IPS-18a (cell line): ENCODE data around the gene KLHL9.
"Not testable (repeated sequence)": the region's sequence is repeated elsewhere in the genome, so short reads cannot be mapped to it uniquely, and the experiment has no call there.

ENCODE experiments used
- H3K27ac ChIP-seq: one replicate; pipeline ENCODE4 v1.5.1; 2013; ENCODE audit warnings: low read length
- H3K27me3 ChIP-seq: one replicate; pipeline ENCODE4 v1.6.1; 2013; ENCODE audit warnings: mild to moderate bottlenecking, low read length; ENCODE audit not compliant: control insufficient read depth, insufficient read depth
- H3K36me3 ChIP-seq: one replicate; pipeline ENCODE4 v1.6.1; 2013; ENCODE audit warnings: low read depth, low read length; ENCODE audit not compliant: control insufficient read depth
- H3K4me1 ChIP-seq: one replicate; pipeline ENCODE4 v1.6.1; 2013; ENCODE audit warnings: low read depth, low read length; ENCODE audit not compliant: control insufficient read depth
- H3K4me3 ChIP-seq: one replicate; pipeline ENCODE4 v1.5.1; 2013; ENCODE audit warnings: low read length
- H3K9ac ChIP-seq: one replicate; pipeline ENCODE4 v1.6.1; 2013; ENCODE audit warnings: mild to moderate bottlenecking, low read length, moderate library complexity
- H3K9me3 ChIP-seq: one replicate; pipeline ENCODE4 v1.6.1; 2013; ENCODE audit warnings: low read depth, low read length; ENCODE audit not compliant: control insufficient read depth

Gene KLHL9

GRCh38 chr9:21334701-21335632 lies at the start of gene KLHL9:
KLHL9 (minus strand) TSS chr9:21335404; CDS start chr9:21334859, 545 bp downstream.
- Histone ChIP-seq H3K4me3 (peak within 1 kb of the TSS; percentile 99), H3K27ac (peak within 1 kb of the TSS; percentile 78), H3K27me3 (no peaks in the 10 kb centered on the region), H3K9ac (peak within 1 kb of the TSS; percentile 98), H3K4me1 (peaks cover 16% of the 10 kb centered on the region), H3K36me3 (peaks cover 5% of the 10 kb centered on the region), H3K9me3 (no peaks in the 10 kb centered on the region)

GRCh38 chr9:21383627-21384026 lies 48.4 kb upstream of the KLHL9 start:
- Histone ChIP-seq H3K27ac (no peak overlapping the region), H3K36me3 (no peaks in the 10 kb centered on the region), H3K4me1 (peaks cover 11% of the 10 kb centered on the region), H3K4me3 (no peak overlapping the region), H3K9me3 (no peaks in the 10 kb centered on the region), H3K27me3 (no peaks in the 10 kb centered on the region), H3K9ac (no peak overlapping the region)

DNA sequence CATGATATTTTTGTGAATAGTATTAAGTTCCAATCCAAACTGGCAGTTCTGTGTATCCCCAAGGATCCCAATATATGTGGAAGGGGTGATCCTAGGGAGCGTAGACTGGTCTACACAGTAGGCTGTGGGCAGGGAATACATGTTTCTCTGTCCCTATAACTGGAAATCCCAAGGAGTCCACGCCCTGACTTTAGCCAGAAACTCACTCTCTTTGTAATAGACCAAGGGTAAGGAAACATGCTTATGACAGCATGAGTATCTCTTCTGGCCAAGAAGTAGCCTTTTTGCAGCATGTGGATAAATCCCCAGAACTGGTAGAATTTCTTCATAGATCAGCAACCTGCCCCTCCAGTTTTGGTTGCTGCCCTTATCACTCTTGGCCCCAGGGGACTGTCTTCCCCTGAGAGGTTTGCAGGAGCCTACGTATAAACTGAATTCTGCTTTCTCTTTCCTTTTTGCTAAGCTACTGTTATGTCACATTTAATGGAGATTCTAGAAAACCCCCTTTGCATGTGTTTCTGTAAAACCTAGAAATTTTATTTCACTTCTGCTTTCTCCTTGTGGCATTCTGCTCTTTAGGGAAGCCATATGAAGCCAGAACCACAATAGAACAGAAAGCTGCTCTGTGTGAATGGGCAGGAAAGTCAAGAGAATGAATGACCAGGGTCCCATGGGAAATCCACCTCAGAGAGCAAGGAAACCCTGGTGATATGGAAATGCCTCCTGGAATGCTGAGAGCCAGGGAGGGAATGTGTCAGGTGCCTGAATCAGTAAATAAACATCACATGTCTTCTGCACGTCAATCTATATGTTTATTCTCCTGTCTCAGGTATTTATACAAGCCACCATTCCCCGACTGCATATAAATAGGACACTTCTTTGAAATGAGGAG lies 46.5 kb upstream of the KLHL9 start:
- Histone ChIP-seq H3K9ac (no peak overlapping the region), H3K9me3 (no peaks in the 10 kb centered on the region), H3K27ac (no peak overlapping the region), H3K4me3 (no peak overlapping the region), H3K27me3 (no peaks in the 10 kb centered on the region), H3K4me1 (peaks cover 11% of the 10 kb centered on the region), H3K36me3 (no peaks in the 10 kb centered on the region)

DNA sequence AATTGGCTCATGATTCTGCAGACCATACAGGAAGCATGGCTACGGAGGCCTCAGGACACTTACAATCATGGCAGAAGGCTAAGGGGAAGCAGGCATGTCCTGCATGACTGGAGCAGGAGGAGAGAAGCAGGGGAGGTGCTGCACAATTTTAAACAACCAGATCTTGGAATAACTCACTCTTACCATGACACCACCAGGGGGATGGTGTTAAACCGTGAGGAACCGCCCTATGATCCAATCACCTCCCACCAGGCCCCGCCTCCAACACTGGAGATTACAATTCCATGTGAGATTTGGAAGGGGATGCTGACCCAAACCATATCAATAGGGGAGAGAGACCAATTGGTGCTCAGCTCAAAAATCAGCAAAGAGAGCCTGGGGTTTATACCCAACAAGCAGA lies 36.3 kb upstream of the KLHL9 start:
- H3K27me3 ChIP-seq, H3K36me3 ChIP-seq, H3K4me1 ChIP-seq, H3K4me3 ChIP-seq, H3K9me3 ChIP-seq, H3K27ac ChIP-seq, H3K9ac ChIP-seq: not testable (repeated sequence)

DNA sequence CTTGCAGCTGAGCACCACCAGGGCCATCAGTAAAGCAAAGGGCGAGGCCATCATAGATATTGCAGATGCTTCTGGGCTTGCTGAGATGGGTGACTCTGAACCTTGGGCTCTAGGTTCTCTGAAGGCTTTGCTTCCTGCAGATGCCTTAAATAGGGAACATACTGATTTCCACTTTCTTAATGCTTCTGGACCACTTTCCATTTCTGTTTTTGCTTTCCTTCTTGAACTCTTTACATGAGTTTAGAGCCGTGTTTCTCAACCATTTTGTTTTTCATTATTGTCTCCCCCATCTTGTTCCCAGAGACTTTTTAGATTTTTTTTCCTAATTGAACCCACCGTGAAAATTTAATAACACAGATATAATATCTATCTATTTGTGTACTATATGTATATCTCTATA lies 32.8 kb upstream of the KLHL9 start, which contains the start of gene IFNA13:
Gene IFNA13 (minus strand): TSS at position 101 of the 400 bp plus-strand sequence. CDS start 47 bp downstream, at position 54.
- Histone ChIP-seq H3K27me3 (no peaks in the 10 kb centered on the region), H3K9me3 (no peaks in the 10 kb centered on the region), H3K4me1 (no peaks in the 10 kb centered on the region)

GRCh38 chr9:21367169-21367568 lies 32.0 kb upstream of the KLHL9 start:
- not testable (repeated sequence) for H3K36me3 ChIP-seq, H3K4me3 ChIP-seq, H3K9me3 ChIP-seq, H3K27me3 ChIP-seq, H3K9ac ChIP-seq, H3K4me1 ChIP-seq, H3K27ac ChIP-seq

More for the DNA sequence above, 32.8 kb upstream of the KLHL9 start, which contains the start of gene IFNA13:
- Histone ChIP-seq H3K4me3 (no peak within 1 kb of the TSS), H3K9ac (no peak within 1 kb of the TSS), H3K27ac (no peak within 1 kb of the TSS), H3K36me3 (no peaks in the 10 kb centered on the region)

DNA sequence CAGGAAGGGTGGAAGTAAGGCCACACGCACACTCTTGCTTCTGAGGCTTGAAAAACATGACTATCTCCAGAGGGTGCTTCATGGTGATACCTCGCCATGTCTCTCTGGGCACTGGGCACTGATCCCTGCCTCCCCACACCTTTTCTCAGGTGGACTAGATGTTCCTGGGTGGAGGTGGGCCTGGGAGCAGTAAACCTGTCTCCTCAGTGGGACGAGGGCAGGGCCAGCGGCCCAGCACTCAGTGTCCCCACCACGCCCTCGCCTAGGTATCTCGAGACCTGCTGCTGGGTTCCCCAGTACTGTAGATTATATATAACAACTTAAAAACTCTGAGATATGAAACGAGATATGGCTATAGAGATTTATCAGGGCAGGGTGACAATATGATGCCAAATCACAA lies 27.1 kb upstream of the KLHL9 start:
- Histone ChIP-seq H3K4me3 (no peak overlapping the region), H3K27ac (no peak overlapping the region), H3K27me3 (no peaks in the 10 kb centered on the region), H3K36me3 (no peaks in the 10 kb centered on the region), H3K9ac (no peak overlapping the region), H3K9me3 (no peaks in the 10 kb centered on the region), H3K4me1 (no peaks in the 10 kb centered on the region)

- no peak overlapping the region for H3K9ac ChIP-seq
- no peak overlapping the region for H3K27ac ChIP-seq
- H3K4me3 ChIP-seq: no peak overlapping the region
- no peaks in the 10 kb centered on the region for H3K4me1 ChIP-seq
- no peaks in the 10 kb centered on the region for H3K27me3 ChIP-seq
- no peaks in the 10 kb centered on the region for H3K36me3 ChIP-seq
- H3K9me3 ChIP-seq: no peaks in the 10 kb centered on the region
Measured at GRCh38 chr9:21357479-21358460, 22.6 kb upstream of the KLHL9 start.

DNA sequence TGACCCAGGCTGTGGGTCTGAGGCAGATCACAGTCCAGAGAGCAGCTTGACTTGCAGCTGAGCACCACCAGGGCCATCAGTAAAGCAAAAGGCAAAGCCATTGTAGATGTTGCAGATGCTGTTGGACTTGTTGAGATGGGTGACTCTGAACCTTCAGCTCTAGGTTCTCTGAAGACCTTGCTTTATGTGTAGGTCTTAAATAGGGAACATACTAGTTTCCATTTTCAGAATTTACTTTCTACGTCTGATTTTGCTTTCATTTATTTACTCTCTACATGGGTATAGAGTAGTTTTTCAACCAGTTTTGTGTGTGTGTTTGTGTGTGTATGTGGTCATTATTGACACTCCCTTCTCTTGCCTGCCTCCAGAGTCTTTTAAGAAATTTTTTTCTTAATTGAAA lies 15.6 kb upstream of the KLHL9 start, which contains the start of gene IFNA6:
Gene IFNA6 (minus strand): TSS at position 101 of the 400 bp plus-strand sequence. CDS start 0 bp downstream, at position 101.
- Histone ChIP-seq H3K4me1 (no peaks in the 10 kb centered on the region), H3K27ac (no peak within 1 kb of the TSS), H3K4me3 (no peak within 1 kb of the TSS), H3K9me3 (no peaks in the 10 kb centered on the region), H3K9ac (no peak within 1 kb of the TSS), H3K36me3 (no peaks in the 10 kb centered on the region), H3K27me3 (no peaks in the 10 kb centered on the region)

DNA sequence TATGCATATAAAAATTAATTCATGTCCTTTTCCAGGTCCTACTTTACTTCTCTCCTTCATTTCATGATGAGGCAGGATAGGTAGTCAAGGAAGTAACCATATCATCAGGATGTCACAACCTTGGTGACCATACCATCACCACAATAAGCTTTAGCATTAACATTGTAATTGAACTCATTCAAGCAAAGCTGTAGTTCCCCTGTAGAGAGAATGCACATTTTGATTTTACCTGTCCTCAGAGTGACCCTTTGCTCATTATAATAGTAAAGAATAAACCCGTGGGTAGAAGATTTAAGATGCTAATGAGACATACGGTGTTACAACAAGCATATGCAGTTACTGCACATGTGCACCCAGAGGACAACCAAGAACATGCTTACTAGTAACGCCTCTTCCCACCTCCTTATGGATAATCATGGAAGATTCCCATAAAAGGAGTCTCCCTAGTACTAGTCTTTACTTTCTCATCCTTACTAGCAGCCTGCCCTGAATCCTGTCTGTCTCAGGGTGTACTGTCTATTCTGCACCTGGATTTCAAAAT lies 13.3 kb upstream of the KLHL9 start:
- Histone ChIP-seq H3K36me3 (no peaks in the 10 kb centered on the region), H3K4me3 (no peak overlapping the region), H3K9me3 (no peaks in the 10 kb centered on the region)

More for the DNA sequence above, 13.3 kb upstream of the KLHL9 start:
- Histone ChIP-seq H3K27ac (no peak overlapping the region), H3K9ac (no peak overlapping the region), H3K27me3 (no peaks in the 10 kb centered on the region), H3K4me1 (no peaks in the 10 kb centered on the region)
